Karpas-422 (cell line): Measurements from ENCODE around the gene PATL2. TPM values are rescaled to one million over a fixed set of nuclear protein-coding genes. Genes with fewer than 3 reads are reported as not detected.
"Not testable (repeated sequence)": the region's sequence is repeated elsewhere in the genome, so short reads cannot be mapped to it uniquely, and the experiment has no call there.

Source experiments
- DNase-seq: peaks from one replicate; pipeline ENCODE4 v3.0.0-alpha.2; 2015
- H2AFZ ChIP-seq: fragments of 200-600 bp; sonication (generic); 2 replicates; pipeline ENCODE4 v1.6.1; 2014; ENCODE audit warnings: antibody characterized with exemption, low read length, mixed read lengths
- H3K27ac ChIP-seq: fragments of 200-600 bp; sonication (generic); 2 replicates; pipeline ENCODE4 v1.5.1; 2014; ENCODE audit warnings: mild to moderate bottlenecking, low read length, moderate library complexity
- H3K27me3 ChIP-seq: fragments of 200-600 bp; sonication (generic); 2 replicates; pipeline ENCODE4 v1.6.1; 2014; ENCODE audit warnings: low read length, mixed read lengths
- H3K36me3 ChIP-seq: fragments of 200-600 bp; sonication (generic); 2 replicates; pipeline ENCODE4 v1.6.1; 2014; ENCODE audit warnings: low read length, mixed read lengths; ENCODE audit not compliant: insufficient read depth
- H3K4me1 ChIP-seq: fragments of 200-600 bp; sonication (generic); 2 replicates; pipeline ENCODE4 v1.6.1; 2014; ENCODE audit warnings: mild to moderate bottlenecking, low read length, mixed read lengths
- H3K4me2 ChIP-seq: fragments of 200-600 bp; sonication (generic); 2 replicates; pipeline ENCODE4 v1.6.1; 2014; ENCODE audit warnings: low read length, low read depth, mild to moderate bottlenecking; ENCODE audit not compliant: poor library complexity, severe bottlenecking
- H3K4me3 ChIP-seq: fragments of 200-600 bp; sonication (generic); 2 replicates; pipeline ENCODE4 v1.5.1; 2014; ENCODE audit warnings: mild to moderate bottlenecking, antibody characterized with exemption, low read length, mixed read lengths
- H3K79me2 ChIP-seq: fragments of 200-600 bp; sonication (generic); 2 replicates; pipeline ENCODE4 v1.6.1; 2014; ENCODE audit warnings: mild to moderate bottlenecking, low read length, mixed read lengths
- H3K9ac ChIP-seq: fragments of 200-600 bp; sonication (generic); 2 replicates; pipeline ENCODE4 v1.6.0; 2014; ENCODE audit warnings: low read length
- H3K9me2 ChIP-seq: fragments of 200-600 bp; sonication (generic), shearing (Covaris generic); replicated peaks from 2 replicates; pipeline ENCODE4 v1.6.0; 2014; ENCODE audit warnings: mild to moderate bottlenecking, low read length, moderate library complexity; ENCODE audit not compliant: insufficient read depth
- H3K9me3 ChIP-seq: fragments of 300-700, 200-600 bp; sonication (generic); 2 replicates; pipeline ENCODE4 v1.6.1; 2014; ENCODE audit warnings: low read length, mixed read lengths
- H4K20me1 ChIP-seq: fragments of 200-600 bp; sonication (generic); 2 replicates; pipeline ENCODE4 v1.6.1; 2014; ENCODE audit warnings: mild to moderate bottlenecking, antibody characterized with exemption, low read length, low read depth; ENCODE audit not compliant: insufficient read depth
- total RNA-seq: library from RNA; depleted of rRNA; stranded (reverse); fragments of >200 nt; shearing (Covaris generic); gene quantifications from 2 replicates; pipeline ENCODE4 v1.2.3, GENCODE V29; 2014; ENCODE audit warnings: low replicate concordance

The PATL2 gene
- total RNA-seq, 1 experiment from 2014 or later: 5.0 TPM

DNA sequence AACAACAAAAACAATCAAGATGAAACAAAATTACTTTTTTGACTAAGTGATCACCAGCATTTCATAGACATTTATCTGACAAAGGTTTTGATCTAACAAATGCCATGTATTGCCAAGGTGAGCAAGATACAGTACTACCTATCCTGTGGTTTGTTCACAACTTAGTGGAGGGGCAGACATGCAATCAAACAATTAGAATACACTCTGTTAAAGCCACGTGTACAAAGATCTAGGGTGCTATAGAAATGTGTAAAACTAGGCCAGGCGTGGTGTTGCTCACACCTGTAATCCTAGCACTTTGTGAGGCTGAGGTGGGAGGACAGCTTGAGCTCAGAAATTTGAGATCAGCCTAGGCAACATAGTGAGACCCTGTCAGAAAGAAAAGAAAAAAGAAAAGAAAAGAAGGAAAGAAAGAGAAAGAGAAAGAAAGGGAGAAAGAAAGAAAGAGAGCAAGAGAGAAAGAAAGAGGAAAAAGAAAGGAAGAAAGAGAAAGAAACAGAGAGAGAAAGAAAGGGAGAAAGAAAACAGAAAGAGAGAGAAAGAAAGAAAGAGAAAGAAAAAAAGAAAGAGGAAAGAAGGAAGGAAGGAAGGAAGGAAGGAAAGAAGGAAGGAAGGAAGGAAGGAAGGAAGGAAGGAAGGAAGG is 23.8 kb upstream of the PATL2 start:
- no peaks in the 10 kb centered on the region for H4K20me1 ChIP-seq
- no peaks in the 10 kb centered on the region for H3K36me3 ChIP-seq
- no peaks in the 10 kb centered on the region for H3K27me3 ChIP-seq
- no peaks in the 10 kb centered on the region for H3K9me3 ChIP-seq
- peak overlapping the region; percentile 79 for H3K27ac ChIP-seq
- peaks cover 40% of the 10 kb centered on the region for H3K4me1 ChIP-seq
- no peak for DNase-seq
- H3K4me2 ChIP-seq: peak overlapping the region; percentile 87
- H3K4me3 ChIP-seq: peak overlapping the region; percentile 59
- H3K9ac ChIP-seq: peak overlapping the region; percentile 64
- H3K79me2 ChIP-seq: peaks cover 8% of the 10 kb centered on the region
- no peaks in the 10 kb centered on the region for H3K9me2 ChIP-seq
- peak overlapping the region; percentile 88 for H2AFZ ChIP-seq

DNA sequence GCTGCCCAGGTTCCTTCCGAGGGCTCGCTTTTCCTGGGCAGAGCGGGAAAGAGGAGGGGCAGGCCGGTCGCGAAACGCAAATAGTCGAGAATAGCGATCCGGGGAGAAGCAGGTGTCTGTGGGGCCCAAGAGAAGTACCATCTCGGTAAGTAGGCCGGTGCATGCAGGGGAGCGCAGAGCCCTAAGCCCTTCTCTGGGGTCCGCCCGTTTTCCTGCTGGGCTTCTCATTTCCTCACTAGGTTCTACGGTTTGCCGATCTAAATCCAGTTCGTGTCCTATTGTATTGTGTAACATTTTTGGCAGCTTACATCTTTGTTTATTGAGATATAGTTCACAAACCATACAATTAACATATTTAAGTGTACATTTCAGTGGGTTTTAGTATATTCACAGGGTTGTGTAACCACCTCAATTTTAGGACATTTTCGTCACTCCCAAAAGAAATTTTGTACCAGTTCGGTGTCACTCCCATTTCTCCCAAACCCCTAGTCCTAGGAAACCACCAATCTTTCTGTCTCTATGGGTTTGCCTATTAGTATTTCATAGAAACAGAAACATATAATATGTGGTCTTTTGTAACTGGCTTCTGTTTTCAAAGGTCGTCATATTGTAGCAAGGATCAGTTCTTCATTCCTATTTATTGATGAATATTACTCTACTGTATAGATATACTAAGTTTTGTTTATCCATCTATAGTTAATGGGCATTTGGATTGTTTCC is 18.4 kb upstream of the PATL2 start:
- H2AFZ ChIP-seq: 0 out of 2 replicates have a peak overlapping the region, but pooled peaks have one; percentile 8

DNA sequence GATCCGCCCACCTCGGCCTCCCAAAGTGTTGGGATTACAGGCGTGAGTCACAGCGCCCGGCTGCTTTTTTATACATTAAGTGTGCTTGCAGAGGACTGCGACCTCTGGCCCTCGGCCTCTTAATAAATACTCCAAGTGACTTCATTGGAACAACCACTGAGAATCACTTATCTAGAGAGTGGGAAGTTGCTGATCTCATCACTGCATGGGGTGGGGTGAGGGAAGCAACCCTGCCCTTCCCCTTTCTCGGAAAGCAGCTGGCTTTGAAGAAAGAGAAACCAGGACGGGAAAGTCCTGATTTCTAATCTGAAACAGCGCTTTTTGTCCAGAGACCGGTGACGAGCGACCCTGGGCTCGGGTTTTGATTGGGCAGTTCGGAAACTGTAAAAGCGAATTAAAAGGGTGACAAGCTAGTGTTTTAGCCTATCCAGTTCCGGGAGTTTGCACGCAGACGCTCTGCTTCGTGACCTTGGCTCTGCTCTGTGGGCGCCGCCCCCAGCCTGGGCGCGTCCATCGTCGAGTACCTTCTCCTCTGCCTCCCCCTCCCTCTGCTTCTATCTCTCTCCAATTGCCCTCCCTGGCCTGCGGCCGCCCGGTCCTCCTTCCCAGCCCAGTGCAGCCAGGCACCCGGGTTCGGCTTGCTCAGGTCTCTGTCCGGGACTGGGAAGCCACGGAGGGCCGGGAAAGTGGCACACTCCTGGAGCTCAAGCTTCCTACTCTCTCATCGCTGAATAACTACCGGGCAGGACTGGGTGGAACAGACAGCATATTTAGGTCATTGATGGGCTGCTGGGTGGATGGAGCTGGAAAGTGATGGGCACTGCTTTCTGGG is 17.7 kb upstream of the PATL2 start:
- Histone ChIP-seq H4K20me1 (no peaks in the 10 kb centered on the region), H3K27ac (peak overlapping the region; percentile 99), H3K4me3 (peak overlapping the region; percentile 84), H3K9ac (peak overlapping the region; percentile 89), H3K27me3 (no peaks in the 10 kb centered on the region), H3K9me3 (no peaks in the 10 kb centered on the region), H3K79me2 (peaks cover 20% of the 10 kb centered on the region), H3K36me3 (no peaks in the 10 kb centered on the region), H2AFZ (peak overlapping the region; percentile 8; the same call in 1 of the 2 replicates), H3K4me2 (peak overlapping the region; percentile 86), H3K4me1 (peaks cover 57% of the 10 kb centered on the region), H3K9me2 (no peaks in the 10 kb centered on the region)
- DNase-seq: peak; percentile 98

More for the DNA sequence above, 18.4 kb upstream of the PATL2 start:
- Histone ChIP-seq H4K20me1 (no peaks in the 10 kb centered on the region), H3K9me2 (no peaks in the 10 kb centered on the region), H3K9ac (peak overlapping the region; percentile 89), H3K36me3 (no peaks in the 10 kb centered on the region), H3K4me1 (peaks cover 49% of the 10 kb centered on the region), H3K27me3 (no peaks in the 10 kb centered on the region), H3K4me3 (peak overlapping the region; percentile 84), H3K27ac (peak overlapping the region; percentile 82), H3K4me2 (peak overlapping the region; percentile 86), H3K9me3 (no peaks in the 10 kb centered on the region), H3K79me2 (peaks cover 20% of the 10 kb centered on the region)
- peak; percentile 81 for DNase-seq

DNA sequence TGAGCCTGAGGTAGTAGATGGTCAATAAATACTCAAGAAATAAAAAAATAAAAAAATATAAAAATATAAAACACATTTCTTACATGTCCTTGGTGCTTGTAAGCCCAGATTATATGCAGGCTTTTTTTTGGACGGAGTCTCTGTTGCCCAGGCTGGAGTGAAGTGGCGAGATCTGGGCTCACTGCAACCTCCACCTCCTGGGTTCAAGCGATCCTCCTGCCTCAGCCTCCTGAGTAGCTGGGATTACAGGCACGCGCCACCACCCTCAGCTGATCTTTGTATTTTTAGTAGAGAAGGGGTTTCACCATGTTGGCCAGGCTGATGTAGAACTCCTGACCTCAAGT is 17.1 kb upstream of the PATL2 start:
- peak overlapping the region; percentile 63 for H3K4me3 ChIP-seq
- not testable (repeated sequence) for DNase-seq, H3K9me2 ChIP-seq, H3K27me3 ChIP-seq, H3K9me3 ChIP-seq, H4K20me1 ChIP-seq, H2AFZ ChIP-seq, H3K36me3 ChIP-seq
- peak overlapping the region; percentile 88 for H3K9ac ChIP-seq
- peaks cover 20% of the 10 kb centered on the region for H3K79me2 ChIP-seq
- peak overlapping the region; percentile 86 for H3K4me2 ChIP-seq
- H3K27ac ChIP-seq: peak overlapping the region; percentile 99
- peaks cover 60% of the 10 kb centered on the region for H3K4me1 ChIP-seq

DNA sequence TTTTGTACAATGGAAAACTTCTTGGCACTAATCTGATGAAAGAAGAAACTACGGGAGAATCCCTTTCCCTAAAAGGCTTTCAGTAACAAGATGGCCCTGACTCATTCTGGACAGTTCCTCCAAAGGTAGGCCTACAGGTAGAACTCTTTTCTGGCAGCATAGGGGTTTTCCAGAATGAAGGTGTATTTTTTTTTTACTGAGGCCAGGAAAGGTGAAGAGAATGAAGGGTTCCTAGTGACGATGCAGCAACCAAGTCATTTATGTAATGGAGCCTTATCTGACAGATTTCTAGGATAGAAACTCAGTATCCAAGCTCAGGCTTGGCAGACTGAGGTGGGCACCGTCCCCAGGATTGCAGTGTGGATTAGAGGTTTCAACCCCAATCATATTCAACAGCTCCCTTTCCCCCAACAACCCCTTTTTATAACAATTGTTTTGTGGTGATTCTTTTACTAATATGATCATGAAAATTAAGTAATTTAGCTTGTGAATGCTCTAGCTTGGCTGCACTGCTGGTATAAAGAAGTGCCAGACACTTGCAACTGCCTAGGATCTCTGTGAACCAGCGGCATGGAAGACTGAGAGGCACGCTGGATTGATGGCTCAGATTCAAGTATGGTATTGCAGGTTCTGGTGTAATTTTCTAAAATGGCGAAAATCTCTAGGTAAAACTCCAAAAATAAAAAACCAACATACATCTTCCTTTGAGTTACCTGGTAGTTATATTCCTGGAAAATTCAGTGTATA is 16.5 kb upstream of the PATL2 start:
- Histone ChIP-seq H3K4me1 (peaks cover 60% of the 10 kb centered on the region), H3K9ac (peak overlapping the region; percentile 88), H3K79me2 (peaks cover 20% of the 10 kb centered on the region), H2AFZ (no peak overlapping the region), H3K27ac (peak overlapping the region; percentile 99), H3K9me3 (no peaks in the 10 kb centered on the region), H4K20me1 (no peaks in the 10 kb centered on the region), H3K4me3 (peak overlapping the region; percentile 66), H3K4me2 (peak overlapping the region; percentile 86), H3K27me3 (no peaks in the 10 kb centered on the region), H3K9me2 (no peaks in the 10 kb centered on the region), H3K36me3 (no peaks in the 10 kb centered on the region)
- DNase-seq: peak; percentile 41

- Histone ChIP-seq H3K27me3 (no peaks in the 10 kb centered on the region), H4K20me1 (no peaks in the 10 kb centered on the region), H3K4me1 (peaks cover 67% of the 10 kb centered on the region), H3K79me2 (peaks cover 20% of the 10 kb centered on the region), H3K9me3 (no peaks in the 10 kb centered on the region), H2AFZ (no peak overlapping the region), H3K9ac (peak overlapping the region; percentile 88), H3K9me2 (no peaks in the 10 kb centered on the region), H3K4me3 (peak overlapping the region; percentile 66), H3K27ac (peak overlapping the region; percentile 99), H3K4me2 (peak overlapping the region; percentile 86), H3K36me3 (no peaks in the 10 kb centered on the region)
- DNase-seq: peak; percentile 96
Observed at GRCh38 chr15:44726568-44727484, 15.7 kb upstream of the PATL2 start.

DNA sequence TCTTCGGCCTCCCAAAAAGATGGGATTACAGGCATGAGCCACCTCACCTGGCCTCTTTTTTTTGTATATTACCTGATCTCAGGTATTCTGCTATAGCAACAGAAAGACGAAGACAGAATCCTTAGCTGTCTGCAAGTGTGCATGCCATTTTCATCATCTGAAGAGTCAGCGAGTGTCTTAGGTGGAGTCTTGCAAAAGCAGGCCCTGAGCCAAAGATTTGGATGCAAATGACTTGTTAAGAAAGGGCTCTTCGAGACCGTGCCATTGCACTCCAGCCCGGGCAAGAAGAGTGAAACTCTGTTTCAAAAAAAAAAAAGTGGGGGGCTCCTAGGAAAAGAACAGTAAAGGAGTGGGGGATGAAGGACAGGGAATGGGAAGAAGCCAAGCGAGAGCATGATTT is 15.0 kb upstream of the PATL2 start:
- Histone ChIP-seq H3K27me3 (no peaks in the 10 kb centered on the region), H3K4me2 (peak overlapping the region; percentile 86), H3K9ac (peak overlapping the region; percentile 88), H3K79me2 (peaks cover 20% of the 10 kb centered on the region), H3K4me3 (peak overlapping the region; percentile 66), H3K9me3 (no peaks in the 10 kb centered on the region), H3K4me1 (peaks cover 70% of the 10 kb centered on the region), H3K9me2 (no peaks in the 10 kb centered on the region), H4K20me1 (no peaks in the 10 kb centered on the region), H3K36me3 (no peaks in the 10 kb centered on the region), H3K27ac (peak overlapping the region; percentile 99), H2AFZ (no peak overlapping the region)
- peak; percentile 93 for DNase-seq
